ENCODE data around the gene CCNYL1.

GRCh38 chr2:207775473-207775872 is 64.0 kb downstream of the CCNYL1 start:
- TF ChIP-seq, protein P1, sequence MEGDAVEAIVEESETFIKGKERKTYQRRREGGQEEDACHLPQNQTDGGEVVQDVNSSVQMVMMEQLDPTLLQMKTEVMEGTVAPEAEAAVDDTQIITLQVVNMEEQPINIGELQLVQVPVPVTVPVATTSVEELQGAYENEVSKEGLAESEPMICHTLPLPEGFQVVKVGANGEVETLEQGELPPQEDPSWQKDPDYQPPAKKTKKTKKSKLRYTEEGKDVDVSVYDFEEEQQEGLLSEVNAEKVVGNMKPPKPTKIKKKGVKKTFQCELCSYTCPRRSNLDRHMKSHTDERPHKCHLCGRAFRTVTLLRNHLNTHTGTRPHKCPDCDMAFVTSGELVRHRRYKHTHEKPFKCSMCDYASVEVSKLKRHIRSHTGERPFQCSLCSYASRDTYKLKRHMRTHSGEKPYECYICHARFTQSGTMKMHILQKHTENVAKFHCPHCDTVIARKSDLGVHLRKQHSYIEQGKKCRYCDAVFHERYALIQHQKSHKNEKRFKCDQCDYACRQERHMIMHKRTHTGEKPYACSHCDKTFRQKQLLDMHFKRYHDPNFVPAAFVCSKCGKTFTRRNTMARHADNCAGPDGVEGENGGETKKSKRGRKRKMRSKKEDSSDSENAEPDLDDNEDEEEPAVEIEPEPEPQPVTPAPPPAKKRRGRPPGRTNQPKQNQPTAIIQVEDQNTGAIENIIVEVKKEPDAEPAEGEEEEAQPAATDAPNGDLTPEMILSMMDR (IDR thresholded peaks at IDR 0.05 in 4 of 5, conservative IDR thresholded peaks at IDR 0.05 in 1 of 5): no peak
- TF ChIP-seq POLR2A (IDR thresholded peaks at IDR 0.05): no peak
